H1 (cell line): ENCODE measurements around the gene TRMT10B. TPM values are rescaled to one million over a fixed set of nuclear protein-coding genes. Genes with fewer than 3 reads are reported as not detected.
A peak's percentile ranks its signal among the peaks of the same experiment; 100 is the strongest.

ENCODE experiments used
- CTCF ChIA-PET: fragments of 300-600 bp; sonication (Branson Sonifier 250); formaldehyde crosslinking; loops from one replicate; lab custom pipeline; 2021; ENCODE audit not compliant: partially characterized antibody; lab: Charles Lee
- POLR2A ChIA-PET: fragments of 300-600 bp; sonication (Branson Sonifier 250); formaldehyde crosslinking; loops from one replicate; lab custom pipeline; 2021; ENCODE audit warnings: inconsistent platforms; ENCODE audit not compliant: partially characterized antibody; lab: Charles Lee
- DNase-seq, 2 experiments: peaks; one replicate each; pipeline versions ENCODE4 v3.0.0 to v3.0.0-alpha.2; 2010 to 2022; ENCODE audit warnings: low spot score in 2 of 2, low read depth in 1 of 2, mixed read lengths in 1 of 2
- FAIRE-seq: peaks from 2 replicates; lab custom pipeline; 2011; peaks lifted over from hg19 to GRCh38; lab: Jason Lieb, UNC
- H2AFZ ChIP-seq: 2 replicates; pipeline ENCODE4 v1.8.1; 2012; ENCODE audit warnings: low read length, inconsistent platforms
- H2AK5ac ChIP-seq: 2 replicates; pipeline ENCODE4 v1.6.1; 2013; ENCODE audit warnings: low read depth, low read length
- H2BK120ac ChIP-seq: replicated peaks from 2 replicates; pipeline ENCODE3; 2013; ENCODE audit warnings: low read depth, low read length, inconsistent platforms
- H2BK12ac ChIP-seq: 2 replicates; pipeline ENCODE4 v1.6.1; 2013; ENCODE audit warnings: low read depth, low read length
- H2BK15ac ChIP-seq: 2 replicates; pipeline ENCODE4 v1.6.1; 2013; ENCODE audit warnings: low read length
- H2BK20ac ChIP-seq: 2 replicates; pipeline ENCODE4 v1.6.1; 2013; ENCODE audit warnings: low read length
- H2BK5ac ChIP-seq: 2 replicates; pipeline ENCODE4 v1.6.1; 2013; ENCODE audit warnings: low read depth, low read length
- H3K14ac ChIP-seq: 2 replicates; pipeline ENCODE4 v1.6.1; 2013; ENCODE audit warnings: inconsistent platforms; ENCODE audit not compliant: insufficient read length
- H3K18ac ChIP-seq: 2 replicates; pipeline ENCODE4 v1.6.1; 2013; ENCODE audit warnings: low read length; ENCODE audit errors: extremely low read depth
- H3K23ac ChIP-seq: 2 replicates; pipeline ENCODE4 v1.6.1; 2013; ENCODE audit warnings: inconsistent platforms; ENCODE audit not compliant: insufficient read length
- H3K23me2 ChIP-seq: 2 replicates; pipeline ENCODE4 v1.6.1; 2013; ENCODE audit warnings: low read depth, low read length
- H3K27ac ChIP-seq: 2 replicates; pipeline ENCODE4 v1.6.1; 2011; ENCODE audit warnings: low read depth, low read length, inconsistent platforms
- H3K27me3 ChIP-seq, 4 experiments: replicated peaks in 1 of 4; 1 replicate in 1 of 4; 2 replicates in 3 of 4; pipeline versions ENCODE4 v1.6.1 to v1.8.1; 2011 to 2013; ENCODE audit warnings: low read length in 3 of 4, mild to moderate bottlenecking in 3 of 4, inconsistent platforms in 2 of 4, mixed read lengths in 2 of 4, moderate library complexity in 1 of 4; ENCODE audit not compliant: control insufficient read depth in 3 of 4, insufficient read depth in 3 of 4; ENCODE audit errors: extremely low read depth in 1 of 4
- H3K36me3 ChIP-seq, 4 experiments: 2 replicates each; pipeline versions ENCODE4 v1.6.1 to v1.8.1; 2011 to 2013; ENCODE audit warnings: mild to moderate bottlenecking in 4 of 4, low read length in 3 of 4, moderate library complexity in 2 of 4, control low read depth in 1 of 4, inconsistent platforms in 1 of 4; ENCODE audit not compliant: insufficient read depth in 4 of 4, control insufficient read depth in 2 of 4
- H3K4ac ChIP-seq: replicated peaks from 2 replicates; pipeline ENCODE3; 2013; ENCODE audit warnings: low read length, low read depth, mixed read lengths, inconsistent platforms; ENCODE audit not compliant: insufficient read length
- H3K4me1 ChIP-seq, 4 experiments: replicated peaks in 1 of 4; 1 replicate in 1 of 4; 2 replicates in 3 of 4; pipeline versions ENCODE4 v1.6.1 to v1.8.1; 2011 to 2013; ENCODE audit warnings: low read length in 3 of 4, inconsistent platforms in 2 of 4, mixed read lengths in 1 of 4; ENCODE audit not compliant: insufficient read depth in 4 of 4, control insufficient read depth in 3 of 4
- H3K4me2 ChIP-seq, 2 experiments: 2 replicates each; pipeline versions ENCODE4 v1.6.1 to v1.8.1; 2011 to 2013; ENCODE audit warnings: low read depth in 2 of 2, low read length in 2 of 2, control low read depth in 1 of 2, inconsistent platforms in 1 of 2, mild to moderate bottlenecking in 1 of 2; ENCODE audit not compliant: insufficient read depth in 1 of 2
- H3K4me3 ChIP-seq, 4 experiments: fragments of 200-600, 300-600 bp in 1 of 4; sonication (generic), shearing (Covaris generic), sonication (Bioruptor Twin) in 1 of 4; 2 replicates each; pipeline versions ENCODE4 v1.5.1 to v1.8.1; 2011 to 2016; ENCODE audit warnings: low read length in 4 of 4, low read depth in 3 of 4, control low read depth in 2 of 4, inconsistent platforms in 2 of 4, mild to moderate bottlenecking in 2 of 4, mixed read lengths in 1 of 4, moderate library complexity in 1 of 4; ENCODE audit not compliant: insufficient read depth in 2 of 4; ENCODE audit errors: extremely low read depth in 1 of 4
- H3K56ac ChIP-seq: replicated peaks from 2 replicates; pipeline ENCODE3; 2013; ENCODE audit warnings: low read depth, mild to moderate bottlenecking, mixed read lengths, low read length, inconsistent platforms; ENCODE audit not compliant: insufficient read length
- H3K79me1 ChIP-seq: 2 replicates; pipeline ENCODE4 v1.6.1; 2013; ENCODE audit warnings: low read depth, low read length, control low read depth
- H3K79me2 ChIP-seq, 2 experiments: 2 replicates each; pipeline versions ENCODE4 v1.6.1 to v1.8.1; 2012 to 2013; ENCODE audit warnings: low read length in 2 of 2, mild to moderate bottlenecking in 2 of 2, inconsistent platforms in 1 of 2; ENCODE audit not compliant: insufficient read depth in 2 of 2, control insufficient read depth in 1 of 2
- H3K9ac ChIP-seq, 4 experiments: replicated peaks in 1 of 4; 1 replicate in 1 of 4; 2 replicates in 3 of 4; pipeline versions ENCODE4 v1.6.1 to v1.8.1; 2011 to 2013; ENCODE audit warnings: low read depth in 3 of 4, low read length in 3 of 4, control low read depth in 2 of 4, mild to moderate bottlenecking in 2 of 4, moderate library complexity in 2 of 4, inconsistent platforms in 1 of 4; ENCODE audit errors: extremely low read depth in 1 of 4
- H3K9me3 ChIP-seq, 2 experiments: 2 replicates each; pipeline versions ENCODE4 v1.6.1 to v1.8.1; 2012 to 2013; ENCODE audit warnings: mild to moderate bottlenecking in 2 of 2, moderate library complexity in 2 of 2, control low read depth in 1 of 2, inconsistent platforms in 1 of 2, low read depth in 1 of 2, low read length in 1 of 2, mixed read lengths in 1 of 2; ENCODE audit not compliant: insufficient read depth in 2 of 2
- H4K20me1 ChIP-seq, 2 experiments: replicated peaks in 1 of 2; 2 replicates each; pipeline versions ENCODE3 to v1.8.1; 2011 to 2013; ENCODE audit warnings: inconsistent platforms in 2 of 2, low read length in 2 of 2, mild to moderate bottlenecking in 1 of 2; ENCODE audit not compliant: insufficient read depth in 2 of 2, control insufficient read depth in 1 of 2
- H4K5ac ChIP-seq: 2 replicates; pipeline ENCODE4 v1.6.1; 2013; ENCODE audit warnings: low read length, low read depth, mixed read lengths, inconsistent platforms; ENCODE audit not compliant: insufficient read length
- H4K8ac ChIP-seq: 2 replicates; pipeline ENCODE4 v1.8.0; 2013; ENCODE audit warnings: mild to moderate bottlenecking, moderate library complexity, low read length, inconsistent platforms; ENCODE audit not compliant: insufficient read depth; ENCODE audit errors: extremely low read depth
- H4K91ac ChIP-seq: replicated peaks from 2 replicates; pipeline ENCODE3; 2013; ENCODE audit warnings: low read length, mixed read lengths, inconsistent platforms; ENCODE audit not compliant: insufficient read length
- CBX5 ChIP-seq: fragments of 300-800, 300-1000 bp; sonication (generic); IDR thresholded peaks from 2 replicates; pipeline ENCODE4 v1.7.1; 2016; ENCODE audit warnings: antibody characterized with exemption, low read length, low read depth
- EP300 ChIP-seq, 2 experiments: IDR thresholded peaks; 1 replicate in 1 of 2; 2 replicates in 1 of 2; pipeline ENCODE4 v1.6.1; 2011 to 2012; ENCODE audit warnings: low read depth in 2 of 2, low read length in 2 of 2, mild to moderate bottlenecking in 2 of 2, borderline replicate concordance in 1 of 2, inconsistent platforms in 1 of 2, moderate library complexity in 1 of 2
- JUN ChIP-seq: IDR thresholded peaks from 2 replicates; pipeline ENCODE4 v1.6.1; 2011; ENCODE audit warnings: low read depth, mild to moderate bottlenecking, improper control_type of control experiment, low read length
- JUND ChIP-seq: IDR thresholded peaks from 2 replicates; pipeline ENCODE4 v1.6.1; 2011; ENCODE audit warnings: mild to moderate bottlenecking, improper control_type of control experiment, low read length
- KDM4A ChIP-seq: IDR thresholded peaks from one replicate; pipeline ENCODE4 v1.7.1; 2012; ENCODE audit warnings: low read depth, mild to moderate bottlenecking, moderate library complexity, low read length, inconsistent platforms; ENCODE audit not compliant: severe bottlenecking
- MAX ChIP-seq: IDR thresholded peaks from 2 replicates; pipeline ENCODE4 v1.6.1; 2012; ENCODE audit warnings: inconsistent platforms
- POLR2A ChIP-seq, 2 experiments: IDR thresholded peaks; 1 replicate in 1 of 2; 2 replicates in 1 of 2; pipeline ENCODE4 v1.6.1; 2011; ENCODE audit warnings: low read depth in 2 of 2, low read length in 2 of 2, mild to moderate bottlenecking in 2 of 2; ENCODE audit errors: control extremely low read depth in 1 of 2
- RAD21 ChIP-seq, 2 experiments: IDR thresholded peaks in 1 of 2; conservative IDR thresholded peaks in 1 of 2; 2 replicates each; pipeline ENCODE4 v1.6.1; 2011; ENCODE audit warnings: low read depth in 2 of 2, low read length in 2 of 2, improper control_type of control experiment in 1 of 2, inconsistent platforms in 1 of 2, mild to moderate bottlenecking in 1 of 2, moderate library complexity in 1 of 2
- RFX5 ChIP-seq: IDR thresholded peaks from 2 replicates; pipeline ENCODE4 v1.6.1; 2011; ENCODE audit warnings: low read depth, low read length, improper control_type of control experiment, borderline replicate concordance
- SAP30 ChIP-seq: fragments of 300-600 bp; sonication (generic); IDR thresholded peaks from 2 replicates; pipeline ENCODE4 v1.7.1; 2012; ENCODE audit warnings: low read length, moderate library complexity, mild to moderate bottlenecking, inconsistent platforms; ENCODE audit not compliant: insufficient read depth, insufficient replicate concordance
- SP1 ChIP-seq: IDR thresholded peaks from 2 replicates; pipeline ENCODE4 v1.6.1; 2011; ENCODE audit warnings: low read depth, low read length
- TEAD4 ChIP-seq: IDR thresholded peaks from 2 replicates; pipeline ENCODE4 v1.6.1; 2012; ENCODE audit warnings: low read depth, low read length, inconsistent platforms, mixed read lengths
- USF2 ChIP-seq: IDR thresholded peaks from 2 replicates; pipeline ENCODE4 v1.6.1; 2011; ENCODE audit warnings: low read length, improper control_type of control experiment
- WGBS, 2 experiments: shearing (Covaris generic) in 1 of 2; methylation state at CpG; one replicate each; pipeline versions ENCODE4 v1.1.6 to v1.1.7; 2013 to 2015; ENCODE audit warnings: low lambda C conversion rate in 2 of 2, mixed read lengths in 2 of 2, inconsistent platforms in 1 of 2, low coverage in 1 of 2, missing lambda C conversion rate in 1 of 2; ENCODE audit not compliant: insufficient replicate concordance in 2 of 2, insufficient coverage in 1 of 2, insufficient read length in 1 of 2; ENCODE audit errors: extremely low coverage in 1 of 2, missing lambda C conversion rate in 1 of 2; 5-methylcytosine and 5-hydroxymethylcytosine counted together
- polyA plus RNA-seq, 7 experiments: library from polyadenylated mRNA; depleted of rRNA in 3 of 7; stranded (reverse) in 5 of 7; unstranded in 2 of 7; fragments of >200 nt in 5 of 7; fragments of 200-250 nt in 2 of 7; gene quantifications; 1 replicate in 5 of 7; 2 replicates in 1 of 7; 4 replicates in 1 of 7; pipeline versions ENCODE4 v1.2.1 to v1.2.3, GENCODE V29; 2011 to 2013; ENCODE audit warnings: missing spikeins in 2 of 7, mixed read lengths in 2 of 7
- total RNA-seq: library from RNA; stranded (reverse); fragmentation: NEBNext Ultra II Directional; extraction: Animal tissue kit (Norgen Biotek cat#: 25700); gene quantifications from 2 replicates; pipeline ENCODE4 v1.2.1, GENCODE V29; 2021

Gene TRMT10B
- total and polyA plus RNA-seq, 2 of the 8 experiments (the other 6 are each of a cell fraction or from before 2014, with no cell fraction given) = 2.4 to 4.5 TPM

GRCh38 chr9:37727013-37727412, 26.6 kb upstream of the TRMT10B start:
- no peak overlapping the region for H4K91ac ChIP-seq
- no peak overlapping the region for H3K9ac ChIP-seq
- no peaks in the 10 kb centered on the region for H3K79me2 ChIP-seq
- H3K27me3 ChIP-seq = no peaks in the 10 kb centered on the region
- H3K18ac ChIP-seq = no peak overlapping the region
- no peak overlapping the region for H3K4me3 ChIP-seq
- ChIA-PET CTCF (no interaction called here), POLR2A (no interaction called here)
- no peak overlapping the region for H2BK12ac ChIP-seq
- no peak overlapping the region for H2BK20ac ChIP-seq
- no peak overlapping the region for H4K8ac ChIP-seq
- H3K14ac ChIP-seq = no peak overlapping the region
- H2BK120ac ChIP-seq = no peak overlapping the region
- no peaks in the 10 kb centered on the region for H4K20me1 ChIP-seq
- DNase-seq (no peak), FAIRE-seq (no peak)
- H3K4me1 ChIP-seq = peaks cover 0 to 10% (median 3%) of the 10 kb centered on the region in 4 experiments; a peak in 4 of 7 replicates
- no peak overlapping the region for H3K4ac ChIP-seq
- no peak overlapping the region for H2AFZ ChIP-seq
- no peak overlapping the region for H2BK5ac ChIP-seq
- H3K79me1 ChIP-seq = no peaks in the 10 kb centered on the region
- 0 out of 2 replicates have a peak, but pooled peaks cover 1% of the 10 kb centered on the region for H3K23me2 ChIP-seq
- H3K56ac ChIP-seq = no peak overlapping the region
- no peaks in the 10 kb centered on the region for H3K9me3 ChIP-seq
- no peaks in the 10 kb centered on the region for H3K36me3 ChIP-seq
- H3K23ac ChIP-seq = no peak overlapping the region
- H2AK5ac ChIP-seq = no peak overlapping the region
- H3K4me2 ChIP-seq = no peak overlapping the region
- H3K27ac ChIP-seq = no peak overlapping the region
- WGBS, 2 experiments = 89% methylated on average over 5 of the region's 5 CpGs; no CpG with 5 or more reads in 1 of the 2 experiments
- H4K5ac ChIP-seq = no peak overlapping the region
- H2BK15ac ChIP-seq = 0 out of 2 replicates have a peak overlapping the region, but pooled peaks have one; percentile 5
- TF ChIP-seq SP1 (no peak), KDM4A (no peak), SAP30 (no peak), EP300 (IDR thresholded peaks at IDR 0.05; ENCODE audit: borderline replicate concordance in 1 of 2, low read depth in 2 of 2, low read length in 2 of 2) (no peak), CBX5 (no peak), POLR2A (IDR thresholded peaks at IDR 0.05; ENCODE audit: control extremely low read depth in 1 of 2, low read depth in 2 of 2, low read length in 2 of 2) (no peak), JUND (no peak), MAX (no peak), JUN (no peak), USF2 (no peak), TEAD4 (no peak), RFX5 (no peak), RAD21 (IDR thresholded peaks at IDR 0.05 in 1 of 2, conservative IDR thresholded peaks at IDR 0.05 in 1 of 2; ENCODE audit: low read depth in 2 of 2, low read length in 2 of 2) (no peak)
